NCI-H526 treated with DMSO at 0.1 percent for 48 hours (cell line): ENCODE data around the gene COL11A1.
"Not testable (repeated sequence)": the region's sequence is repeated elsewhere in the genome, so short reads cannot be mapped to it uniquely, and the experiment has no call there.

ENCODE experiments used
- DNase-seq: peaks from one replicate; lab custom pipeline; 2025; lab: John Stamatoyannopoulos, UW

COL11A1 gene

GRCh38 chr1:102833151-102833550 is 275.2 kb downstream of the COL11A1 start:
- DNase-seq, result no peak

- DNase-seq, result not testable (repeated sequence)
Observed at GRCh38 chr1:102826706-102827105, 281.6 kb downstream of the COL11A1 start.
